GM12873 (cell line): ENCODE measurements around the gene LSAMP.

ENCODE experiments used
- CTCF ChIP-seq: IDR thresholded peaks from 2 replicates; pipeline ENCODE4 v1.5.1; 2012; ENCODE audit warnings: low read depth, mild to moderate bottlenecking, moderate library complexity, low read length, control low read depth; ENCODE audit not compliant: insufficient read depth; ENCODE audit errors: missing control alignments

Gene LSAMP

GRCh38 chr3:116445311-116445841 is at the start of gene LSAMP:
Gene LSAMP, minus strand, starts transcription at chr3:116445487.
- no peak for TF ChIP-seq CTCF

GRCh38 chr3:116492379-116492778 is 47.1 kb upstream of the LSAMP start:
- no peak for TF ChIP-seq CTCF

- TF ChIP-seq CTCF: no peak
Measured at GRCh38 chr3:116483135-116483534, 37.8 kb upstream of the LSAMP start.

- TF ChIP-seq CTCF: no peak
Measured at GRCh38 chr3:116476691-116477090, 31.4 kb upstream of the LSAMP start.

- no peak for TF ChIP-seq CTCF
Measured at GRCh38 chr3:116474801-116475200, 29.5 kb upstream of the LSAMP start.

GRCh38 chr3:116474032-116474780 is 28.9 kb upstream of the LSAMP start:
- TF ChIP-seq CTCF: no peak

- TF ChIP-seq CTCF: no peak
Measured at GRCh38 chr3:116473602-116474001, 28.3 kb upstream of the LSAMP start.
